HCT116 (cell line): Measurements from ENCODE around the gene FANCD2OS. TPM values are rescaled to one million over a fixed set of nuclear protein-coding genes. Genes with fewer than 3 reads are reported as not detected.

Experiments
- ATAC-seq: fragments of 200-7000 bp; cut with Tn5 transposase; 2 replicates; pipeline ENCODE4 v1.9.1; 2020; ENCODE audit warnings: mild to moderate bottlenecking, moderate library complexity
- BruUV-seq: library from RNA; stranded (reverse); fragments of 400-500 nt; replicated peaks from 2 replicates; lab custom pipeline; 2021; lab: Mats Ljungman, UMichigan
- CTCF ChIA-PET: fragments of 300-600 bp; sonication (Branson Sonifier 250); formaldehyde crosslinking; loops from one replicate; lab custom pipeline; 2021; ENCODE audit warnings: antibody characterized with exemption; lab: Charles Lee
- POLR2A ChIA-PET: fragments of 300-600, 350-600 bp; sonication (Branson Sonifier 250); formaldehyde crosslinking; loops from one replicate; lab custom pipeline; 2021; ENCODE audit warnings: antibody characterized with exemption; lab: Charles Lee
- RAD21 ChIA-PET, 2 experiments: fragments of 300-600 bp; sonication (Branson Sonifier 250); formaldehyde crosslinking; loops; one replicate each; lab custom pipeline; 2023; ENCODE audit warnings: low total read pairs in 2 of 2; ENCODE audit not compliant: uncharacterized antibody in 2 of 2, unreplicated experiment in 2 of 2, low non-redundant PET in 1 of 2; lab: Charles Lee
- DNase-seq: peaks from one replicate; pipeline ENCODE4 v3.0.0-alpha.2; 2010; ENCODE audit warnings: low read depth, low spot score
- H2AFZ ChIP-seq: fragments of 200-600 bp; shearing (Covaris generic), sonication (generic); 2 replicates; pipeline ENCODE4 v1.6.1; 2017; ENCODE audit warnings: low read depth, mixed run types, mixed read lengths, antibody characterized with exemption, low read length; ENCODE audit not compliant: poor library complexity, severe bottlenecking
- H3K27ac ChIP-seq: 2 replicates; pipeline ENCODE4 v1.5.1; 2012; ENCODE audit warnings: low read depth, low read length
- H3K27me3 ChIP-seq: fragments of 200-600 bp; sonication (generic); 2 replicates; pipeline ENCODE4 v1.6.1; 2016; ENCODE audit warnings: mixed run types, low read length, mixed read lengths; ENCODE audit not compliant: insufficient read depth
- H3K36me3 ChIP-seq, 2 experiments: fragments of 200-500 bp in 1 of 2; fragments of 200-600 bp in 1 of 2; sonication (Bioruptor generic) in 1 of 2; sonication (generic) in 1 of 2; 2 replicates each; pipeline versions ENCODE4 v1.5.1 to v1.6.1; 2014 to 2016; ENCODE audit warnings: low read length in 2 of 2, inconsistent platforms in 1 of 2, mixed read lengths in 1 of 2, mixed run types in 1 of 2; ENCODE audit not compliant: insufficient read depth in 2 of 2, control insufficient read depth in 1 of 2
- H3K4me1 ChIP-seq, 2 experiments: fragments of 200-600 bp in 1 of 2; sonication (generic) in 1 of 2; 2 replicates each; pipeline versions ENCODE4 v1.5.1 to v1.6.1; 2012 to 2017; ENCODE audit warnings: low read length in 2 of 2, inconsistent platforms in 1 of 2, mild to moderate bottlenecking in 1 of 2, mixed read lengths in 1 of 2, mixed run types in 1 of 2, moderate library complexity in 1 of 2; ENCODE audit not compliant: insufficient read depth in 2 of 2, control insufficient read depth in 1 of 2
- H3K4me2 ChIP-seq: fragments of 200-600 bp; sonication (generic); 2 replicates; pipeline ENCODE4 v1.6.1; 2017; ENCODE audit warnings: mixed run types, low read length, mixed read lengths
- H3K4me3 ChIP-seq, 2 experiments: fragments of 200-600 bp in 1 of 2; sonication (generic) in 1 of 2; replicated peaks in 1 of 2; 2 replicates each; pipeline ENCODE4 v1.5.1; 2011 to 2016; ENCODE audit warnings: low read length in 2 of 2, control low read depth in 1 of 2, low read depth in 1 of 2, mild to moderate bottlenecking in 1 of 2, mixed read lengths in 1 of 2, mixed run types in 1 of 2
- H3K79me2 ChIP-seq: fragments of 200-600 bp; sonication (generic); 2 replicates; pipeline ENCODE4 v1.6.1; 2017; ENCODE audit warnings: mild to moderate bottlenecking, mixed run types, low read length, moderate library complexity, mixed read lengths; ENCODE audit not compliant: insufficient read depth
- H3K9ac ChIP-seq: fragments of 200-600 bp; sonication (generic); 2 replicates; pipeline ENCODE4 v1.6.1; 2016; ENCODE audit warnings: low read length, mixed read lengths
- H3K9me2 ChIP-seq: fragments of 200-600 bp; sonication (generic), shearing (Covaris generic); 2 replicates; pipeline ENCODE4 v1.6.1; 2017; ENCODE audit warnings: mixed run types, mild to moderate bottlenecking, moderate library complexity; ENCODE audit not compliant: insufficient read depth
- H3K9me3 ChIP-seq, 2 experiments: fragments of 200-500 bp in 1 of 2; fragments of 200-600 bp in 1 of 2; sonication (Bioruptor generic) in 1 of 2; sonication (generic) in 1 of 2; 2 replicates each; pipeline ENCODE4 v1.6.1; 2014 to 2017; ENCODE audit warnings: low read length in 2 of 2, mixed read lengths in 2 of 2, inconsistent platforms in 1 of 2, low read depth in 1 of 2, mild to moderate bottlenecking in 1 of 2, mixed run types in 1 of 2, moderate library complexity in 1 of 2; ENCODE audit not compliant: control insufficient read depth in 1 of 2, insufficient read depth in 1 of 2
- H4K20me1 ChIP-seq: fragments of 200-600 bp; sonication (generic), shearing (Covaris generic); 2 replicates; pipeline ENCODE4 v1.6.1; 2017; ENCODE audit warnings: mixed run types, mild to moderate bottlenecking, moderate library complexity; ENCODE audit not compliant: insufficient read depth
- CBX3 ChIP-seq: IDR thresholded peaks from 2 replicates; pipeline ENCODE4 v1.6.1; 2012; ENCODE audit warnings: low read depth
- EGR1 ChIP-seq: IDR thresholded peaks from 2 replicates; pipeline ENCODE4 v1.6.1; 2012; ENCODE audit warnings: low read depth
- REST ChIP-seq: IDR thresholded peaks from 2 replicates; pipeline ENCODE4 v1.6.1; 2012; ENCODE audit warnings: low read depth
- intact Hi-C: fragments of 100-400 bp; cut with micrococcal nuclease; formaldehyde crosslinking; loops from 2 replicates; pipeline ENCODE4 v1.10.0; 2022
- total RNA-seq: library from RNA; stranded (reverse); gene quantifications from one replicate; pipeline ENCODE4 v1.2.1, GENCODE V29; 2021; ENCODE audit not compliant: unreplicated experiment

FANCD2OS gene
- total RNA-seq, 1 experiment from 2014 or later, result not detected

- intact Hi-C loops, result no loop called here
Measured at GRCh38 chr3:10140996-10141546, 33.0 kb upstream of the FANCD2OS start.

More at GRCh38 chr3:10140996-10141546, 33.0 kb upstream of the FANCD2OS start:
- Histone ChIP-seq H4K20me1 (no peaks in the 10 kb centered on the region), H3K36me3 (peaks cover 0 to 10% of the 10 kb centered on the region in 2 experiments; a peak in 1 of 4 replicates), H3K27me3 (no peaks in the 10 kb centered on the region), H3K4me1 (peaks cover 4 to 22% of the 10 kb centered on the region in 2 experiments; a peak in 3 of 4 replicates), H3K27ac (peak overlapping the region; percentile 91), H3K4me2 (peak overlapping the region; percentile 99), H3K4me3 (peak overlapping the region; percentile 92 to 99)
- ATAC-seq (peak; percentile 5), DNase-seq (no peak)
- BruUV-seq, result no TSS peak
- no peak for TF ChIP-seq EGR1
- TF ChIP-seq REST, result no peak
- TF ChIP-seq CBX3, result no peak
- TF ChIP-seq, all 23 proteins: peak for 0
- ChIA-PET CTCF (no interaction called here), RAD21 (interaction anchor here in 1 of 2 experiments (0.7 kb wide), 1 partner anchor 27 kb away, joined by 4 read pairs; no protein-coding TSS in a partner anchor), POLR2A (interaction anchor here (0.8 to 0.9 kb wide), 4 partner anchors 11 to 65 kb away, joined by 3 to 6 read pairs (median 4); no protein-coding TSS in a partner anchor)
- Histone ChIP-seq H2AFZ (peak overlapping the region; percentile 76), H3K9ac (peak overlapping the region; percentile 92; the same call in 1 of the 2 replicates), H3K9me3 (no peaks in the 10 kb centered on the region), H3K79me2 (peaks cover 42% of the 10 kb centered on the region), H3K9me2 (no peaks in the 10 kb centered on the region)
